Right lobe of liver (tissue), 6 donors: ENCODE results near the gene SLC36A3. TPM values are rescaled to one million over a fixed set of nuclear protein-coding genes. Genes with fewer than 3 reads are reported as not detected.
"Not testable (repeated sequence)": the region's sequence is repeated elsewhere in the genome, so short reads cannot be mapped to it uniquely, and the experiment has no call there.

Experiments used
- ATAC-seq, 4 donors: fragments of 200-7000 bp; cut with Tn5 transposase; one replicate each; pipeline ENCODE4 v1.9.1; 2020; ENCODE audit warnings: mild to moderate bottlenecking in 4 of 4, moderate library complexity in 4 of 4
- DNase-seq, 3 donors: peaks; one replicate each; pipeline ENCODE4 v3.0.0-alpha.2; 2020
- H3K27ac ChIP-seq, 3 donors: fragments of 200-600 bp; one replicate each; pipeline ENCODE4 v1.8.0; 2022
- H3K27me3 ChIP-seq, 2 donors: fragments of 200-600 bp; one replicate each; pipeline ENCODE4 v1.8.0; 2022
- H3K36me3 ChIP-seq, 4 donors: fragments of 200-600 bp; sonication (generic) in 1 of 4; one replicate each; pipeline versions ENCODE4 v1.5.1 to v1.8.0; 2017 to 2022; ENCODE audit warnings: control low read depth in 1 of 4
- H3K4me1 ChIP-seq, 4 donors: fragments of 200-600 bp; sonication (generic) in 1 of 4; one replicate each; pipeline versions ENCODE4 v1.5.1 to v1.8.0; 2017 to 2022; ENCODE audit warnings: control low read depth in 1 of 4
- H3K4me3 ChIP-seq, 3 donors: fragments of 200-600 bp; one replicate each; pipeline ENCODE4 v1.8.0; 2022
- H3K9me3 ChIP-seq, 4 donors: fragments of 200-600 bp; sonication (generic) in 1 of 4; one replicate each; pipeline versions ENCODE4 v1.5.1 to v1.8.0; 2017 to 2022; ENCODE audit warnings: control low read depth in 1 of 4
- CTCF ChIP-seq, 4 donors: fragments of 200-600 bp in 3 of 4; fragments of 450-650 bp in 1 of 4; IDR thresholded peaks; one replicate each; pipeline versions ENCODE4 v1.5.1 to v1.8.0; 2016 to 2022; ENCODE audit warnings: antibody characterized with exemption in 4 of 4, mild to moderate bottlenecking in 2 of 4
- POLR2A ChIP-seq: fragments of 450-650 bp; IDR thresholded peaks from one replicate; pipeline ENCODE4 v1.6.1; 2017; ENCODE audit warnings: antibody characterized with exemption, mild to moderate bottlenecking
- WGBS: methylation state at CpG from one replicate; pipeline ENCODE4 v1.1.6; 2018; ENCODE audit warnings: low coverage, low lambda C conversion rate; ENCODE audit not compliant: insufficient coverage; ENCODE audit errors: missing lambda C conversion rate; 5-methylcytosine and 5-hydroxymethylcytosine counted together
- intact Hi-C, 2 donors: fragments of 100-400 bp; cut with DNase I; formaldehyde crosslinking; loops; one replicate each; pipeline versions ENCODE4 v1.11.2 to v1.14.1; 2022
- total RNA-seq, 6 experiments: library from RNA; depleted of rRNA in 2 of 6; stranded (reverse); fragments of >200 nt in 2 of 6; fragmentation: NEBNext Ultra II Directional in 3 of 6; extraction: Animal tissue kit (Norgen Biotek cat#: 25700) in 3 of 6; gene quantifications; one replicate each; pipeline versions ENCODE4 v1.1.0 to v1.2.4, GENCODE V29; 2016 to 2023
- donor health status: DM: no; HTN: yes; CAD: no.
- donor health status: DM: no; HTN: no; CAD: no.
- donor health status: DM: no; HTN: no; CAD: no.
- donor health status: DM: no; HTN: yes; CAD: no.
- donor health status: DM: no; HTN: yes; CAD: no.

Gene SLC36A3
- total RNA-seq, 6 experiments from 2014 or later: not detected

DNA sequence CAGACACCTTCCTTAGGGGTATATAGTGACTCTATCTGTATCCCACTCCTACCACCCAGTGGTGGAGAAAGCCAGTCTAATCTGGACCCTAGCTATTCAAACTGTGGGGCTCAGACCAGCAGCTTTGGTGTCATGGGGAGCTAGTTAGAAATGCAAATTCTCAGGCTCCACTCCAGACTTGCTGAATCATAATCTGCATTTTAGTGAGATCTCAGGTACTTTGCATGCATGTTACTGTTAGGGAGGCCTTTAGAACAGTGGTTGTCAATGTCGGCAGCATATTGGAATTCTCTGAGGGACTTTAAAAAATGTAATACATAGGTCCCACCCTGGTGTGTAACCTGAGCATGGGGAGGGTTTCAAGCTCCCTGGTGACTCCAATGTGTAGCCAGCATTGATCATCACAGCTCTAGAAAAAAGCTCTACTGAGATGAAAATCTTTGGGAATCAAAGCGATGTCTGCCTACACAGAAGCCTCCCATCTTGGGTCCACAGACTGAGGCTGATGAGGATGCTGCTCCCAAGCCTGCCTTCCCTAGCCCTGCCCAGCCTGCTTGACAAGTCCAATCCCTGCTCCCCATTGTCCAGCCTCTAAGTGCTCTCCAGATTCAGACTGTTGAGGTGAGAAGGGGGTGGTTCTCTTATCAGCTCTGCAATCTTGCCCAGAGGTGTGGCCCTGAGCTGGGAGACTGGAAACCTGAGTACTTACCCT, 62.5 kb downstream of the SLC36A3 start:
- Histone ChIP-seq H3K4me3 (no peak overlapping the region), H3K4me1 (no peaks in the 10 kb centered on the region), H3K36me3 (no peaks in the 10 kb centered on the region), H3K27me3 (no peaks in the 10 kb centered on the region), H3K27ac (no peak overlapping the region), H3K9me3 (no peaks in the 10 kb centered on the region)
- TF ChIP-seq CTCF (IDR thresholded peaks at IDR 0.05) (no peak), POLR2A (no peak)
- no peak for ATAC-seq
- intact Hi-C loops: loop anchor here in 1 of 2 donors (10.0 kb wide), 1 partner anchor 116 kb away; no protein-coding TSS in a partner anchor
- no peak for DNase-seq
- WGBS: 68% methylated on average over 2 of the region's 2 CpGs

DNA sequence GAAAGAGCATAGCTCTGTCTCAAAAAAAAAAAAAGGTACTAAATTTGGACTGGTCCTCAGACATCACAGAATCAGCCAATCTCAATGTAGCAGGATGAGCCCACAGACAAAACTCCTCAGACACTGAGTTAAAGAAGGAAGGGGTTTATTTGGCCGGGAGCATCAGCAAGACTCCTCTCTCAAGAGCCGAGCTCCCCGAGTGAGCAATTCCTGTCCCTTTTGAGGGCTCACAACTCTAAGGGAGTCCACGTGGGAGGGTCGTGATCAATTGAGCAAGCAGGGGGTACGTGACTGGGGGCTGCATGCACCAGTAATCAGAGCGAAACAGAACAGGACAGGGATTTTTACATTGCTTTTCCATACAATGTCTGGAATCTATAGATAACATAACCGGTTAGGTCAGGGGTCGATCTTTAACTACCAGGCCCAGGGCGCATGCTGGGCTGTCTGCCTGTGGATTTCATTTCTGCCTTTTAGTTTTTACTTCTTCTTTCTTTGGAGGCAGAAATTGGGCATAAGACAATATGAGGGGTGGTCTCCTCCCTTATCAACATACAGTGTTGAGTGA, 63.2 kb downstream of the SLC36A3 start:
- not testable (repeated sequence) for H3K4me1 ChIP-seq, DNase-seq, H3K9me3 ChIP-seq, H3K27ac ChIP-seq, H3K4me3 ChIP-seq, H3K27me3 ChIP-seq, H3K36me3 ChIP-seq, ATAC-seq
- intact Hi-C loops: loop anchor here in 1 of 2 donors (10.0 kb wide), 1 partner anchor 116 kb away; no protein-coding TSS in a partner anchor
- WGBS: 66% methylated on average over 7 of the region's 10 CpGs

GRCh38 chr5:151239237-151239861, 64.2 kb downstream of the SLC36A3 start:
- peak; percentile 73 to 81 (median 79) for DNase-seq
- Histone ChIP-seq H3K9me3 (no peaks in the 10 kb centered on the region), H3K36me3 (no peaks in the 10 kb centered on the region), H3K27me3 (no peaks in the 10 kb centered on the region), H3K4me1 (peaks cover 0 to 9% (median 3%) of the 10 kb centered on the region in 4 donors), H3K27ac (no peak overlapping the region), H3K4me3 (no peak overlapping the region)
- ATAC-seq: peak; percentile 71 to 91 (median 86)
- WGBS: 13% methylated on average over 11 of the region's 17 CpGs
- TF ChIP-seq CTCF (IDR thresholded peaks at IDR 0.05): peak; percentile 72 to 94 (median 88)
- TF ChIP-seq POLR2A: no peak
- intact Hi-C loops: loop anchor here in 1 of 2 donors (5.0 to 10.0 kb wide), 2 partner anchors 75 to 117 kb away; no protein-coding TSS in a partner anchor

DNA sequence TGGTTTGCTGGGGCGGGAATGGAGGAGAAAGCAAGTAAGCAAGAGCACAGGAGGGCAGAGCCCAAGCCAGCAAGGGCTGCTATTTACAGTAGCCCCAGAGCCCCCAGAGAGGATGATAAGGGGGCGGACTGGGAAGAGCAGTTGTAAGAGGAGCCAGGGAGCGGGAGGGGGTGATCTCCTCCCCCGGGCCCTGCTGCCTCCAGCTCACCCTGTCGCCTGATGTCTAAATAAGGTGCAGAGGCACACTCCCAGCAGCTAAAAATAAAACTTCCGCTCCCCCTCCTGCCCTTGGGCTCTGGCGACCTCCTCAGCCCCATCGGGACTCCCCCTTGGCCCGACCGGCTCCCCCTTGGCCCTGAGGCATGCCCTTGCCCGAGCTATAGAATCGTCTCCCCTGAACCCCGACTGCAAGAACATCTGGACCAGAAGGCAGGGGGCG, 65.2 kb downstream of the SLC36A3 start:
- Histone ChIP-seq H3K27ac (no peak overlapping the region), H3K4me3 (no peak overlapping the region), H3K9me3 (no peaks in the 10 kb centered on the region), H3K4me1 (peaks cover 0 to 15% (median 6%) of the 10 kb centered on the region in 4 donors), H3K27me3 (no peaks in the 10 kb centered on the region), H3K36me3 (no peaks in the 10 kb centered on the region)
- ATAC-seq (no peak), DNase-seq (no peak)
- intact Hi-C loops: loop anchor here in 1 of 2 donors (5.0 to 10.0 kb wide), 2 partner anchors 74 to 116 kb away; no protein-coding TSS in a partner anchor
- WGBS: 71% methylated on average over 9 of the region's 14 CpGs
- TF ChIP-seq POLR2A: no peak

DNA sequence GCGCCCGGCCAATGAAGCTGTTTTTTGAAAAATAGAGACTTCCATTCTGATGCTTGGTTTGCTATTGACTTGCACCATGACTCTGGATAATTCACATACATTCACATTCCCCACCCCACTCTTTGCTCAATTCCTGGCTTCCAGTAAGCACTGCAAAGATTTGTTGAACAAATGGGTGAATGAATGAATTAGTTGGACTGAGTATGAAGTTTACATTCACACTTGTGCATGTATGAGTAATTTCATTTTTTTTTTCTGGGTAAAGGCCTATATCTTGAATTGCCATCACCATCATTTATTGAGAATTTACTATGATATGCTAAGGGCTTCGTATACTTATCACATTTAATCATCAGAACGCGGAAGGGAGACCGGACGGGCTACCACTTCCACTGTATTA, 65.9 kb downstream of the SLC36A3 start:
- intact Hi-C loops: loop anchor here in 1 of 2 donors (5.0 to 10.0 kb wide), 2 partner anchors 73 to 115 kb away; no protein-coding TSS in a partner anchor
- Histone ChIP-seq H3K4me1 (peaks cover 0 to 15% (median 6%) of the 10 kb centered on the region in 4 donors), H3K36me3 (no peaks in the 10 kb centered on the region), H3K27ac (no peak overlapping the region), H3K27me3 (no peaks in the 10 kb centered on the region), H3K9me3 (no peaks in the 10 kb centered on the region), H3K4me3 (no peak overlapping the region)
- DNase-seq (no peak), ATAC-seq (no peak)
- TF ChIP-seq CTCF (IDR thresholded peaks at IDR 0.05) (no peak), POLR2A (no peak)
- 89% methylated on average over 5 of the region's 7 CpGs for WGBS
